Stimulated activated CD4-positive, alpha-beta T cell treated with anti-CD3 and anti-CD28 coated beads, Interleukin-4, amount 100 ng/mL, for 1 hour (primary cell): ENCODE measurements around the gene EID2.
A peak's percentile ranks its signal among the peaks of the same experiment; 100 is the strongest.

Source experiments
- DNase-seq: peaks from one replicate; pipeline ENCODE4 v3.0.0-alpha.2; 2020

Gene EID2

DNA sequence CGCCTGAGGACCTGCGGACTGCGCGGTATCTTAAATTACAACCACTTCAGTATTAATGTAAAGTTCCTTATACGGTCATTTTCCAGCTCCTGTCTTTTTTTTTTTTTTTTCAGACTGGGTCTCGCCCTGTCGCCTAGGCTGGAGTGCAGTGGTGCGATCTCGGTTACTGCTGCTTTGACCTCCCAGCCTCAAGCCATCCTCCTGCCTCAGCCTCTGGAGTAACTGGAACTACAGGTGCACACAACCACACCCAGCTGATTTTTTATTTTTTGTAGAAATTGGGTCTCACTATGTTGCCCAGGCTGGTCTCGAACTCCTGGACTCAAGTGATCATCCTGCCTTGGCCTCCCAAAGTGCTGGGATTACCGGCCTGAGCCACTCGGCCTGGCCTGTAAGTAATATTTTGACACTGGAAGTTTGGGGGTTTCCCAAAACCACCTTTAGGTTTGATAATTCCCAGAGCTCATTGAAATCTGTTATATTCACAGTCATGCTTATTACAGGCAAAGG is 6.9 kb downstream of the EID2 start:
- no peak for DNase-seq

- DNase-seq = peak; percentile 94
These were observed 7.5 kb downstream of the EID2 start, which contains the start of gene EID2B for GRCh38 chr19:39532233-39533002. EID2B (minus strand) TSS chr19:39532852; CDS start chr19:39532802, 50 bp downstream.

GRCh38 chr19:39531834-39532232 is 8.1 kb downstream of the EID2 start:
- no peak for DNase-seq

GRCh38 chr19:39525205-39525604 is 14.8 kb downstream of the EID2 start:
- DNase-seq = no peak

DNA sequence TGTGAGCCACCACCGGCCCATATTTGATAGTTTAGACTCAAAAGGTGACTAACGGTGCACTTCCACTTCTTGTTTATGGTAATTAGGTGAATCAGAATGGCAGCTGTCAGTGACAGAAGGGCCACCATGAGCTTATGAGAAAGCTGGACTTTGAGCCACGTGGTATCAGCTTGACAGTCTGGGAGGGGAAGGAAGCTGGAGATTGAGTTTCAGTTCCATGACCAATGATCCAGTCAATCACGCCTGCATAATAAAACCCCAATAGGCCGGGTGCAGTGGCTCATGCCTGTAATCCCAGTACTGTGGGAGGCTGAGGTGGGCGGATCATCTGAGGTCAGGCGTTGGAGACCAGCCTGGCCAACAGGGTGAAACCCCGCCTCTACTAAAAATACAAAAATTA is 15.5 kb downstream of the EID2 start:
- DNase-seq = no peak

DNA sequence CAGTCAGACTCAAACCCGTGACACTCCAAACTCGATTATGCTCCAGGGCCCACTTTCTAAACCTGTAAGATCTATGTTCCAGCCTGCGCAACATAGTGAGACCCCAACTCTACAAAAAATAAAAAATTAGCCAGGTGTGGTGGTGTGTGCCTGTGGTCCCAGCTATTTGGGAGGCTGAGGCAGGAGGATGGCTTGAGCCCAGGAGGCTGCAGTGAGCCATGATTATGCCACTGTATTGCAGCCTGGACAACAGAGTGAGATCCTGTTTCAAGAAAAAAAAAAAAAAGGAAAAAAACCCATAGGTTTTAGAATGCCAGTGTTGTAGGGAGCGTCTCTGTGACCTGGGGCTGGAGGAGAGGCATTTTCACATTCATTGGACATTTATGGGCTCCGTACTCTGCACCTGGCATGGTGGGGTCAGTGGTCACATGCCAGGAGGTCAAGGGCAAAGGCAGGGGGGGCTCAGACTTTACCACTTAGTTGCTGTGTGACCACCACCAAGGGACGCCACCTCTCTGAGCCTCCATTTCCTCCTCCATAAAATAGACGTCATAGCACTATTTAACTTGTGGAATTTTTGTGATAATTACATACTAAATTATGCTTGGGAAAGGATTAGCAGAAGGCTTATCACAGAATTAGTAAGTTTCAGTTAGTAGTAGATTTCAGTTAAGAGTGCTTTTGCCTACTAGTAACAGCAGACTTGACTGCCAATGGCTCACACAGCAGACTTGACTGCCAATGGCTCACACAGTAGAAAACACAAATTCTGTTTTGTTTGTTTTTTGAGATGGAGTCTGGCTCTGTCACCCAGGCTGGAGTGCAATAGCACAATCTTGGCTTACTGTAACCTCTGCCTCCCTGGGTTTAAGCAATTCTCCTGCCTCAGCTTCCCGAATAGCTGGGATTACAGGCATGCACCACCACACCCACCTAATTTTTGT is 19.1 kb downstream of the EID2 start:
- no peak for DNase-seq

GRCh38 chr19:39518975-39519374 is 21.0 kb downstream of the EID2 start:
- DNase-seq = no peak

- DNase-seq = no peak
These were observed 21.5 kb downstream of the EID2 start for GRCh38 chr19:39518458-39518857.

GRCh38 chr19:39517432-39517831 is 22.5 kb downstream of the EID2 start:
- DNase-seq = no peak

DNA sequence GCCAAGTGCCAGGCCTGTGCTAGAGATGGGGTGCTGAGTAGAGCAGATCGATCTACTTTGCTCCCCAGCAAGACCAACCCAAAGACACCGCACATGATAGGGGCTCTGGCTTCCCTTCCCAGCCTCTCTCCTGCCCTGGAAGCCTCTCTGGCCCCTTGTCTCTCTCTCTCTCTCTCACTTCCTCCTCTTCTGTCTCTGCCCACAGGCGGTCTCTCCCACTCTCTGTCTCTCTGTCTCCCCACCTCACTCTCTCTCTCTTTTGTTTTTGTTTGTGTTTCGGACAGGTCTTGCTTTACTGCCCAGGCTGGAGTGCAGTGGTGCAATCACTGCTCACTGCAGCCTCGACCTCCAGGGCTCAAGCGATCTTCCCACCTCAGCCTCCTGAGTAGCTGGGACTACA is 23.7 kb downstream of the EID2 start:
- no peak for DNase-seq

- peak; percentile 23 for DNase-seq
These were observed 24.3 kb downstream of the EID2 start for GRCh38 chr19:39515551-39516191.

- no peak for DNase-seq
These were observed 25.0 kb downstream of the EID2 start, which contains the start of gene SELENOV for GRCh38 chr19:39514840-39515550. SELENOV (plus strand) TSS chr19:39515139; CDS start chr19:39515213, 74 bp downstream.

- no peak for DNase-seq
These were observed 27.0 kb downstream of the EID2 start for GRCh38 chr19:39512988-39513387.

DNA sequence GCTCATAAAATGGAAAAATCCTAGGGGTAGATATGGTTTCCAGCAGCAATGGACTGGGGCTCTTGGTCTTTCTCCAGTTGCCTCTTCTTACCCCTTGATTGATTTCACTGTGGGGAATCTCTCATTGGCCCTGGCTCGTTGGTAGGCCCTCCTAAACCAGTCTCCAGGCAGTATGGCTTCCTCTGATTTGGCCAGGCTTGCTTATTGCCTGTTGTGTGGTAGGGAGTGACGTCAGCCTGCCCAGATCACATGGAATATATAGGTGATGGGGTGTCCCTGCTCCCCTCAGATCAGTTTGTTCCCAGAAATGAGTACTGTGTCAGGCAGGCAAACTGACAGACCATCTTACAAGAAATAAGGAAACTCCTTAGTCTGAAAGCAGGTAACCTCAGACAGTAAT is 30.7 kb downstream of the EID2 start:
- no peak for DNase-seq

- DNase-seq = no peak
These were observed 31.3 kb downstream of the EID2 start for GRCh38 chr19:39508629-39509028.

DNA sequence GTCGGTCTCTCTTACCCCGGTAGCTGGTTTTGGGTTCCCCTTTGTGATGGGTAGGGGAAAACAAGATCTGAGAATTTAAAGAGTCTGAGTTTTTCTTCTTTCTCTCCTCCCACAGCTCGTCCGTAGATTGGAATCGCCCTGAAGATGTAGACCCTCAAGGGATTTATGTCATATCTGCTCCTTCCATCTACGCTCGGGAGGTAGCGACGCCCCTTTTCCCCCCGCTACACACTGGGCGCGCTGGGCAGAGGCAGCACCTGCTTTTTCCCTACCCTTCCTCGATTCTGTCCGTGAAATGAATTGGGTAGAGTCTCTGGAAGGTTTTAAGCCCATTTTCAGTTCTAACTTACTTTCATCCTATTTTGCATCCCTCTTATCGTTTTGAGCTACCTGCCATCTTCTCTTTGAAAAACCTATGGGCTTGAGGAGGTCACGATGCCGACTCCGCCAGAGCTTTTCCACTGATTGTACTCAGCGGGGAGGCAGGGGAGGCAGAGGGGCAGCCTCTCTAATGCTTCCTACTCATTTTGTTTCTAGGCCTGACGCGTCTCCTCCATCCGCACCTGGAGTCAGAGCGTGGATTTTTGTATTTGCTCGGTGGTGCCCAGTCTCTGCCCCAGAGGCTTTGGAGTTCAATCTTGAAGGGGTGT is 32.1 kb downstream of the EID2 start:
- DNase-seq = no peak

GRCh38 chr19:39506944-39507714 is 32.8 kb downstream of the EID2 start:
- DNase-seq = peak; percentile 66

DNA sequence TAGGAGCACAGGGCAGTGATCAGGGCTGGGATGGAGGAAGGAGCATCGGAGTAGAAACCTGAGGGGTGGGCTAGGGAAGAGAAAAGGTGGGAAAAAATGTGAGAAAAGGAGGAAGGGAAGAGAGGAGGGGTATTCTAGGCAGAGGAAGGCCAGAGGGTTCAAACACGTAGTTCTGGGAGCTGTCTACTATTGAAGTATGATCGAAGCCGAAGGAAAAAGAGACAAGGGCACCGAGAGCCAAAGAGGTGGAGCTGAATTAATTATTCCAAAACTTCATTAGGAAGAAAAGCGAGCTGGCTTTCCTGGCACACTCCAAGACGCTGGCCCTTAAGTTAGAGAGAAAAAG is 33.4 kb downstream of the EID2 start:
- no peak for DNase-seq

GRCh38 chr19:39502640-39503417 is 37.1 kb downstream of the EID2 start:
- DNase-seq = peak; percentile 79

DNA sequence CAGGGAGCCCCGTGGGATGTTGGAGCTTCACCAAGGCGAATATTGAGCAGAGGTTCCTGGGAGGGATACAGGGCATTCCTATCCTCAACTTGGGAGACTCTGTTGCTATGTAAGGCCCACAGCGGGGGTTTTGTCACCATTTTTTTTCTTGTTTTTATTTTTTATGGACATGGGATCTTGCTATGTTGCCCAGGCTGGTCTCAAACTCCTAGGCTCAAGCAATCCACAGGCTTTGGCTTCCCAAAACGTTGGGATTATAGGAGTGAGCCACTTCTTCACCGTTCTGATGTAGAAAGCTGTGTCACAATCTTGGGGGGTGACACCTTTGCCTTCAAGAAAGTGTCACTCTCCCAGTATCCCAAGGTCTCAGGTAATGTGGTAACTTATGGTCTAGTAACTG is 38.6 kb downstream of the EID2 start:
- DNase-seq = no peak
